TTC549 (cell line): Measurements from ENCODE around the gene CELSR1.

Source experiments
- FAIRE-seq: peaks from 2 replicates; lab custom pipeline; 2012; peaks lifted over from hg19 to GRCh38; lab: Jason Lieb, UNC

CELSR1 gene

GRCh38 chr22:46394622-46395021 lies 142.8 kb downstream of the CELSR1 start:
- no peak for FAIRE-seq

GRCh38 chr22:46393873-46394272 lies 143.5 kb downstream of the CELSR1 start:
- no peak for FAIRE-seq

DNA sequence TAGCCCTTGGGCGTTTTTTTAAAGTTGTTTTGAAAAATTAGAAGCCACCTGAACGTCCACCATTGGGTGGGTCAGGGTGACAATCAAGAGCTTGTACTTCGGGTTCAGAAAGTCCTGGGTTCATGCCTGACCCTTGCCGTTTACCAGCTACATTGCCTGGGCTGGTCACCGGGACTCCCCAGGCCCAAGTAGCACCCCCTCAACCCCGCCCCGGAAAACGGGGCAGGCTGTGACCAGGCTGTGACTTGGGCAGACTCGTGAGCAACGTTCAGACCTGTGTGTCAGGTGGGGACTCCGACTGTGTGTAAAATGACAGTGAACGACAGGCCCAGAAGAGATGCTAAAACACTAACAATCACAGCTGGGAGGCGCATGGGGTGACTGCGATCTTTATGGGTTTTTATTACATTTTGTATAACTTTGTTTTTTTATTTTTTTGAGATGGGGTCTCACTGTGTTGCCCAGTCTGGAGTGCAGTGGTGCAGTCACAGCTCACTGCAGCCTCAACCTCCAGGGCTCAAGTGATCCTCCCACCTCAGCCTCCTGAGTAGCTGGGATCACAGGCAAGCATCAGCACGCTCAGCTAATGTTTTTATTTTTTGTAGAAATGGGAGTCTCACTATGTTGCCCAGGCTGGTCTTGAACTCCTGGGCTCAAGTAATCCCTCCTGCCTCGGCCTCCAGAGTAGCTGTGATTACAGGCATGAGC lies 145.1 kb downstream of the CELSR1 start:
- no peak for FAIRE-seq

DNA sequence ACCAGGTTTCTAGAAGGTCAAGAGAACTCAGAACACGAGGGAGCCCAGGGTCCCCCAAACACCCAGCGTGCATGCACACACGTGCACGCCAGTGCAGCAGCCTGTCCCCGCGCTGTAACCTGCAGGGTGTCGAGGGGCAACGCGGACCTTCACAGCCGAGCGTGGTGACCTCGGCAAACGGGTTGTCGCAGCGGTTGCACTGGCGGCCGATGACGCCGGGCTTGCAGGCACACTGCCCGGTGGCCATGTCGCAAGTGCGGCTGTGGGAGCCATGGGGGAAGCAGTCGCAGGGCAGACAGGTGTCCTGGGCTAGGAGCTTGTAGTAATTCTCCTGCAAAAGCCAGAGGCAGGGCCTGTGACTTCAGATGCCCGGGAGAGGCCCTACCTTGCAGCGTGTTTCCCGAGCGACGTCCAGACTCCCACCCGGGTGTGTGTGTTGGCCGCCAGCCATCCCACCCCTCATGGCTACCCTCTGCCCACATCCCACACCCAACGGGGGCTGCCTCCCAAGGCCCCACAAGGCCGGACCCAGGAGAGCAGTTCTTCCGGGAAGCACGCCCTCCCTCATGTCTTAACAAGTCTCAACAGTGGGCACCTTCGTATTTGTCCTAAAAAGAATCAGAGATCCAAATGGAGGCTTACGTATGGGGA lies 145.8 kb downstream of the CELSR1 start:
- no peak for FAIRE-seq

DNA sequence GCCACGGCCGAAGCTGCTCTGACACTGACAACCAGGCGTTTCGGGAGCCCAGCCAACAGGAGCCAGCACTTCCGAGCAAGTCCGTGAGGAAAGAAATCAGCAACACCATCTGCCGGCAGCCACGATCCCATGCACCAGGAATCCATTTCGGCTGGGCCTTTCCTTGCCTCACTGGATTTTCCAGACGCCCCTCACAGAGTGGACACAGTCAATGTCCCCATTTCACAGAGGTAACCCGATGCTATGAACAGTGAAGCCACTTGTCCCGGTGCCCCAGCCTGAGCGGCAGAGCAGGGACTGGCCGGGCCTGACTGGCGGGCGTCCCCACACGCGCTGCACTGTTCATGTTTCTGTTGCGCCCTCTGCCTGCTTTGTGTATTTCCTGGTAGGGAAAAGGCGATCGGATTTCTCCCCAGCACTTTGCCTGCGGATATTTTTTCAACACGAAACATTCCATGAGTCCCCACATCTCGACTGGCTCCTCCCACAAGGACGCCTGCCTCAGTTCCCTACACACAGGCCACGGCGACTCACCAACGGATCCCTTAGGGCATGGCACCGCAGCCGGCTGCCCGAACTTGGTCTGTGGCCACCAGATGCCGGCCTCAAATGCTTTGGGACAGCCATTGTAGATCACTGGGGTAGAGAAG lies 146.6 kb downstream of the CELSR1 start:
- FAIRE-seq: no peak

- FAIRE-seq: no peak
Measured at GRCh38 chr22:46390105-46390651, 147.2 kb downstream of the CELSR1 start.

DNA sequence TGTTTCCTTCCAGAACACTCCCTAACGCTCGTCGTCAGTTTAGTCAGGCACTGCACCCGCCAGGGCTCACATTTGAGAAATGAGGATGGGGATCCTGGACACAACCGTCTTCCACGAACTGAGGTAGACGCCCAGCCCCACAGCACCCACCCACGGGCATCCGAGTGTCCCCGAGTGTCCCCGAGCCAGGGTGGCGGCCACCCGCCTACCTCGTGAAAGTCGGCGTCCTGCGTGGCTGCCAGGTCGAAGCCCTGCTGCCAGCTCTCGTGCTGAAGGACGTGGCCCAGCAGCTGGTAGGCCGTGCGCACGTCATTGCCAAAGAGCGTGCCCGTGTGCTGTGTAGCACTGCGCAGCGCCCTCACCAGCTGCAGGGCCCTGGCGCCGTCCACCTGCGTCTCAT lies 148.3 kb downstream of the CELSR1 start:
- FAIRE-seq: no peak

DNA sequence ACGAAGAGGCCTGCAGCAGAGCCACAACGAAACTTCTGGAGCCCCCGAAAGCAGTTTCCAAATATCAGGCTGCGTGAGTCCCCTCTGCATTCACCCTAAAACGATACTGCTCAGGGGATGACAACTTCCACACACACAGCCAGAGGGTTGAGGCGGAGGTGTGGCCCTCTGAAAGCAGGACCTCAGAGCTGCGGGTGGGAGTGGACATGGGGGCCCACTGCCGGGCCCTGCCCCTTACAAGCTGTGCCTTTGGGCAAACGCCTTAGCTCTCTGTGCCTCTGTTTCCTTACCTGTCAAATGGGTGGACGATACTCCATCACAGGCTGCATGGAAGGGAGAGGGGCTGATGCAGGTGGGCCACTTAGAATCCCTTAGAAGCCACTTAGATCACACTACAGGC lies 148.8 kb downstream of the CELSR1 start:
- no peak for FAIRE-seq

DNA sequence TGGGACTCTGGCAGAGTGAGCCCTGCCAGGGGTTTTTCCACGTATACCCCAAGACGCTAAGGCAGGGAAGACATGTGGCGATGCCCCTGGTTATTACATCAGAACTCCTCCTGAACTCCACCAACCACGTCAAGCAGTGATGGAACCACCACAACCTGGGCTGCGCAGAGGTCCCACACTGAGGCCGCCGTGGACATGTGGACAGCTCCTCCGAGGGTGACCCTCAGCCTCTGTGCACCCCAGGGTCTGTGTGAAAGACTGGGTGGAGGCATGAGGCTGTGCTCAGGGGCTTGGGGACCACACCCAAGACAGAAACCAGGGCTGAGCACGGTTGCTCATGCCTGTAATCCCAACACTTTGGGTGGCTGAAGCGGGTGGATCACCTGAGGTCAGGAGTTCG lies 149.7 kb downstream of the CELSR1 start:
- FAIRE-seq: no peak

- FAIRE-seq: no peak
Measured at GRCh38 chr22:46386312-46386711, 151.1 kb downstream of the CELSR1 start.

DNA sequence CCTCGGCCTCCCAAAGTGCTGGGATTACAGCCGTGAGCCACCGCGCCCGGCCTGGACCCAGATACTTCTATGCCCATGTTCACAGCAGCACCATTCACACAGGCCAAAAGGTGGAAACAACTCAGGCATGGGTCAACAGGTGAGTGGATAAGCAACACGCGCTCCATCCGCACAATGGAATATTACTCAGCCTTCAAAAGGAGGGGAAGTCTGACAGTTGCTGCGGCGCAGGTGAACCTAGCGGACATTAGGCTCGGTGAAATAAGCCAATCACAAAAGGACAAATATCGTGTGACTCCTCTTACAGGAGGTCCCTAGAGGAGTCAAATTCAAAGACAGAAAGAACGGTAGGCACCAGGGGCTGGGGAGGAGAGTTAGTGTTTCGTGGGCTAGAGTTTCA lies 154.9 kb downstream of the CELSR1 start:
- FAIRE-seq: no peak

DNA sequence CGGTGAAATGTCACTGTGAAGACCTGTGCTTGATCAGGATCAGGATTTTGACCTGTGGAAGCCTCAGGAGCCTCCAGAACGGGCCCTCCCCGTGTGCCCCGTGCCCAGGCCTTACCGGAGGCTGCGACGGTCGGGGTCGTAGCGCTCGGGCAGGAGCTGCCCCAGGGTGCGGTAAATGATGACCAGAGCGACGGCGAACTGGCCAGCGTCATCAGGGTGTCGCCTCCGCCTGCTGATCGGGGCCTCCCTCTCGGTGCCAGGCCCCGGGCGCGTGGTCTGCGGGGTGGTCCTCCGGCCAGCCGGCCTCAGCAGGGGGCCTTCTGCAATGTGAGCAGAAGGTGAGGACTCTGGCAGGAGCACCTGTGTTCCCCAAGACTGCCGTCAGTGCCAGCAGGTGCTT lies 155.7 kb downstream of the CELSR1 start:
- no peak for FAIRE-seq

DNA sequence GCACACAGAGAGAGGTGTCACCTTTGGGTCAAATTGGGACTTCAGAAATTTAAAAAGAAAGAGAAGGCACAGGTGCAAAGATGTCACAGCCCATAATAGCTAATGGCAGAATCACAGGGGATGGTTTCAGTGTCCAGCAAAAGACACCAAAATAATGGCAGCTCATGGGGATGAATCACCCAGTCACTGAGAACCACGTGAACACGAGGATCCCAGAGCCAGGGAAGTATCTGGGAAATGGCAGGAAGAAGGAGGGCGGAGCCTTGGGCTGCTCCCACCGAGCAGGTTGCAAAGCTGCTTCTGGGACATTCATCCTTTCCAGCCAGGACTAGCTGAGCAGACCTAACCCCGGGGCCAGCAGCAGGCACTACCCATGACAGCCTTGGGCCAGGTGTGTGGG lies 156.3 kb downstream of the CELSR1 start:
- no peak for FAIRE-seq

GRCh38 chr22:46380581-46380980 lies 156.8 kb downstream of the CELSR1 start:
- no peak for FAIRE-seq

- no peak for FAIRE-seq
Measured at GRCh38 chr22:46380069-46380468, 157.4 kb downstream of the CELSR1 start.

GRCh38 chr22:46379066-46379930 lies 158.1 kb downstream of the CELSR1 start:
- FAIRE-seq: no peak

DNA sequence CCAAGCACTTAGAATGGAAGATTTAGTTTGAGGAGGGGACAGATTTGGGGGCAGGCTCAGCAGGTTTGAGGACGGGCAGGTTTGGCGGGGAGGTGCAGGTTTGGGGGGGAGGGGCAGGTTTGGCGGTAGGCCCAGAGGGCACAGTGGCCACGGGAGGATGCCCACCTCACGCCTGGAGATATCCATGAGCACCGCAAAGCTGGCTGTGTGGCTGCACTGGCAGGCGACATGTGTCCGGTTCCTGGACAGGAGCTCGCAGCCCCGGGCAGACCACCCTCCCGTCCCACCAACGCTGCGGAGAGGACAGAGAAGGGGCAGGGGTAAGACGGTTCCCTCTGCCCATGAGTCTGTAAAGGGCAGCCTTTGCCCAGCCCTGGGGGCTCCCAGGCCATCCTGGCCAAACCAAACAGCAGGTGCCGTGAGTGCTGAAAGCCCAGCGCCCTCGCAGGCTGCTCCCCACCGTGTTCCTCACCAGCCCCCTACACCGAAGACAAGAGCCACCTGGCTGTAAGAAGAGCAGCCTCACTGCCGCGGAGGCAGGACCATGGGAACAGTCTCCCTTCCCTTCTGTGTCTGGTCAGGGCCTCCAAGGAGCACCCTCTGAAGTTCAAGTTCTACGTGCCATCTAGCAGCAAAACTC lies 158.9 kb downstream of the CELSR1 start:
- no peak for FAIRE-seq

GRCh38 chr22:46377525-46378425 lies 159.6 kb downstream of the CELSR1 start:
- no peak for FAIRE-seq

DNA sequence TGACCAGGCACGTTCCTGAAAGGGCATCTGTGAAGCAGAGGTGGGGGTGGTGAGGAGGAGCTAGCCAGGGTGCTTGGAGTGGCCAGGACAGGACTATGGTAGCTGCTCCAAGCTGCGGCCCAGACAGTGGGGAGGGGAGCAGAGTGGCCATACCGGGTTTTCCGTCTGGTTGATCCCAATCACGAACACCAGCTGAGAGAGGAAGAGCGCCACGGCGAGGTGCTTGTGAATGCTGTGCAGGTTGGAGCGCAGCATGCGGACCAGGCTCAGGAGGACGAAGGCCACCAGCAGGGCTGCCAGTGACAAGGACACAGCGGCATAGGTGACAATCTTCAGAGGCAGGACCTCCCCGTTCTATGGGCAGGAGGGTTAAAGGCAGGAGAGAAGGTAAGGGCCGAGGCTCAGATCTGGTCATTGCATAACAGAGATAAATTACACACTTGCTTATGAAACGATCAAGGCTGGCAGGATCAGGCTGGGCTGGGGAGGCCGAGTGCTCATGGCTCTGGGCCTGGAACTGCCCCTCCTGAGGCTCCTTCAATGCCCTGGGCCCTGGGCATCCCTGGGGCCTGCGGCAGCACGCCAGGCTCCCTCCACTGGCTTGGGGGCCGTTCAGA lies 160.4 kb downstream of the CELSR1 start:
- no peak for FAIRE-seq

- no peak for FAIRE-seq
Measured at GRCh38 chr22:46376111-46376510, 161.3 kb downstream of the CELSR1 start.
